ENCODE measurements around the gene TMUB1.

The TMUB1 gene

DNA sequence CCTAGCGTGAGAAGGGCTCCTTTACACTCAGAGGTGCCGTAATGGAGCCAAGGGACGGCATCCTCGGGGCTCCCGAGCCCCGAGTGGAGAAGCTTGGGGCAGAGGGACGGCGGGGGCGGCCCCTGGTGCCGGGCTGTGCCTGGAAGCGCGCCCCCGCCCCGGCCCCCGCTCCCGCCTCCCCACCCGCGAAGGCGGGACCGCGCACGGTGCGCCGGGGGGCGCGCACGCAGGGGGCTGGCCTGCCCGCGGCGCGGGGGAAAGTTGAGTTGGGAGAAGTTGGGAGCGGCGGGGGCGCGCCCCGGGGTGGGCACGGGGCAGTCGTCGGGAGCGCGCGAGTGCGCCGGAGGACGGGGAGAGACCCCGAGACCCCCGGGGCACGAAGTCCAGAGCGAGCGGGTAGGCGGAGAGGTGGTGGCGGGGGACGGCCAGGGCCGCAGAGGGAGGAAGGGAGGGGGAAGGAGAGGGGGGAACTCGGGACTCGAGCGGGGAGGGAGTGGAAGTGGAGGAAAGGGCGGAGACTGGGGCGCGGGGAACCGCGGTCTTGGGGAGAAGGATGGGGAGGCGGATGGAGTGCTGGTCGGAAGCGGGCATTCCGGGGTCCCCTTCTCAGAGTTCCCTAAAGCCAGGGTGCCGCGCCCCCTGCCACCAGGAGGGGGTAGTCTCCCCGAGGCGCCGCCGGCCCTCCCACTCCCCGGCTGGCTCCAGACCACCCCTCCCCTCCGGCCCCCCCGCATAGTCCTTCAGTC is 23.8 kb downstream of the TMUB1 start, which contains the start of gene SLC4A2:
SLC4A2 (plus strand) TSS at position 223 of the 746 bp plus-strand sequence. CDS start 2,399 bp downstream, outside the sequence.
- Histone ChIP-seq H4K91ac (ENCODE audit: low read depth, low read length, poor library complexity) (no peak within 1 kb of the TSS), H3K4me2 (ENCODE audit: insufficient read depth, low read length, poor library complexity, severe bottlenecking) (peak within 1 kb of the TSS; percentile 79), H3K79me1 (ENCODE audit: low read depth, low read length) (peaks cover 4% of the 10 kb centered on the region), H3K23ac (ENCODE audit: low read depth, low read length, poor library complexity) (peak within 1 kb of the TSS; percentile 70), H3K9ac (ENCODE audit: low read depth, low read length, poor library complexity) (peak within 1 kb of the TSS; percentile 87), H3K4me1 (ENCODE audit: control insufficient read depth in 2 of 2, insufficient read depth in 1 of 2, low read depth in 1 of 2, low read length in 2 of 2) (peaks cover 25 to 38% of the 10 kb centered on the region in 2 donors), H3K27me3 (ENCODE audit: control insufficient read depth in 3 of 3, insufficient read depth in 3 of 3, low read depth in 1 of 3, low read length in 3 of 3) (peaks cover 0 to 33% (median 0%) of the 10 kb centered on the region in 3 experiments), H3K27ac (replicated peaks; ENCODE audit: low read length) (no peak within 1 kb of the TSS), H3K4ac (ENCODE audit: low read length) (no peak within 1 kb of the TSS), H2AK5ac (ENCODE audit: low read depth, low read length) (peak within 1 kb of the TSS; percentile 85), H3K9me3 (replicated peaks in 1 of 2; ENCODE audit: control insufficient read depth in 2 of 2, insufficient read depth in 1 of 2, low read depth in 1 of 2, low read length in 2 of 2) (no peaks in the 10 kb centered on the region), H3K18ac (ENCODE audit: low read length) (peak within 1 kb of the TSS; percentile 97), H2BK12ac (ENCODE audit: low read length) (no peak within 1 kb of the TSS), H2BK120ac (ENCODE audit: low read depth, low read length) (peak within 1 kb of the TSS; percentile 58), H3K14ac (ENCODE audit: low read length) (peak within 1 kb of the TSS; percentile 4), H3K4me3 (ENCODE audit: low read length in 2 of 2) (peak within 1 kb of the TSS; percentile 61 to 88), H3K36me3 (replicated peaks in 1 of 2; ENCODE audit: control insufficient read depth in 2 of 2, insufficient read depth in 2 of 2, low read length in 2 of 2) (peaks cover 4 to 21% of the 10 kb centered on the region in 2 donors), H2BK5ac (ENCODE audit: low read length) (peak within 1 kb of the TSS; percentile 8), H4K8ac (ENCODE audit: low read depth, low read length) (no peak within 1 kb of the TSS), H2AFZ (ENCODE audit: low read length) (peak within 1 kb of the TSS; percentile 82), H2BK15ac (ENCODE audit: low read length) (peak within 1 kb of the TSS; percentile 94)
- peak; percentile 67 for DNase-seq (ENCODE audit: low spot score)
- no CpG with 5 or more reads among the region's 75 CpGs for WGBS, 2 donors (ENCODE audit: extremely low coverage in 2 of 2, insufficient read length in 2 of 2, insufficient replicate concordance in 1 of 2)

DNA sequence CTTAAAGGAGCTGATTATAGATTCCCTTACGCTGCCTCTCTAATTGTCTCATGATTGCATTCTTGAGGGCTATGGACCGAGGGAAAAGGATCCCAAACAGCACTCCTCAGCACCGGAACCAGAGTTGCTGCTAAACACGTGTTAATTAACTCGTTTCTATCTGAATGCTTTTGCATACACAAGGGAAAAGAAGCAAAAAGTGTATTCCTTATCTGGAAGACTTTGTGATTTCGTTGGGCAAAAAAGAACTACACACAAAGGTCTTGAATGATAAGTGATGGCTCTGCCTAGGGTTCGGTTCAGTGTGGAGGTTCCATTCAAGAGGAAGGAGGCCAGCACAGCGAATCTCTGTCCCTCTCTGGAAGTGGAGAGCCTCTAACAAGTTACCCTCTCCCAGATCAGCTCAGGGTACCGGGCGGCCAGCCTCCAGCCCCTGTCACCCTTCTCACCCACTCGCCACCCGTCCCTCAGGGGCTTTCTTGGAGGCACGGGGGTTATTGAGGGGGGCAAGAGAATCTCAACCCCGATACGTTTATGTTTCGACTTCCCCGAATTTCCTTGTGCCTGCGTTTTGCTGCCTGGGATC is 24.4 kb downstream of the TMUB1 start:
- Histone ChIP-seq H4K8ac (ENCODE audit: low read depth, low read length) (no peak overlapping the region), H3K4ac (ENCODE audit: low read length) (no peak overlapping the region), H2BK12ac (ENCODE audit: low read length) (no peak overlapping the region), H3K4me2 (ENCODE audit: insufficient read depth, low read length, poor library complexity, severe bottlenecking) (peak overlapping the region; percentile 79), H3K4me1 (ENCODE audit: control insufficient read depth in 2 of 2, insufficient read depth in 1 of 2, low read depth in 1 of 2, low read length in 2 of 2) (peaks cover 25 to 38% of the 10 kb centered on the region in 2 donors), H4K91ac (ENCODE audit: low read depth, low read length, poor library complexity) (no peak overlapping the region), H3K23ac (ENCODE audit: low read depth, low read length, poor library complexity) (peak overlapping the region; percentile 70), H3K79me1 (ENCODE audit: low read depth, low read length) (peaks cover 4% of the 10 kb centered on the region), H3K9ac (ENCODE audit: low read depth, low read length, poor library complexity) (peak overlapping the region; percentile 53), H3K18ac (ENCODE audit: low read length) (peak overlapping the region; percentile 97), H2AK5ac (ENCODE audit: low read depth, low read length) (peak overlapping the region; percentile 43), H3K36me3 (replicated peaks in 1 of 2; ENCODE audit: control insufficient read depth in 2 of 2, insufficient read depth in 2 of 2, low read length in 2 of 2) (peaks cover 1 to 18% of the 10 kb centered on the region in 2 donors), H3K14ac (ENCODE audit: low read length) (no peak overlapping the region), H2BK5ac (ENCODE audit: low read length) (peak overlapping the region; percentile 8), H3K9me3 (replicated peaks in 1 of 2; ENCODE audit: control insufficient read depth in 2 of 2, insufficient read depth in 1 of 2, low read depth in 1 of 2, low read length in 2 of 2) (no peaks in the 10 kb centered on the region), H3K4me3 (ENCODE audit: low read length in 2 of 2) (peak overlapping the region; percentile 61 to 76), H3K27ac (replicated peaks; ENCODE audit: low read length) (no peak overlapping the region), H2BK15ac (ENCODE audit: low read length) (peak overlapping the region; percentile 28), H3K27me3 (ENCODE audit: control insufficient read depth in 3 of 3, insufficient read depth in 3 of 3, low read depth in 1 of 3, low read length in 3 of 3) (peaks cover 0 to 33% (median 0%) of the 10 kb centered on the region in 3 experiments), H2BK120ac (ENCODE audit: low read depth, low read length) (no peak overlapping the region), H2AFZ (ENCODE audit: low read length) (peak overlapping the region; percentile 82)
- DNase-seq (ENCODE audit: low spot score) = no peak
- WGBS, 2 donors (ENCODE audit: extremely low coverage in 2 of 2, insufficient read length in 2 of 2, insufficient replicate concordance in 1 of 2) = no CpG with 5 or more reads among the region's 18 CpGs

DNA sequence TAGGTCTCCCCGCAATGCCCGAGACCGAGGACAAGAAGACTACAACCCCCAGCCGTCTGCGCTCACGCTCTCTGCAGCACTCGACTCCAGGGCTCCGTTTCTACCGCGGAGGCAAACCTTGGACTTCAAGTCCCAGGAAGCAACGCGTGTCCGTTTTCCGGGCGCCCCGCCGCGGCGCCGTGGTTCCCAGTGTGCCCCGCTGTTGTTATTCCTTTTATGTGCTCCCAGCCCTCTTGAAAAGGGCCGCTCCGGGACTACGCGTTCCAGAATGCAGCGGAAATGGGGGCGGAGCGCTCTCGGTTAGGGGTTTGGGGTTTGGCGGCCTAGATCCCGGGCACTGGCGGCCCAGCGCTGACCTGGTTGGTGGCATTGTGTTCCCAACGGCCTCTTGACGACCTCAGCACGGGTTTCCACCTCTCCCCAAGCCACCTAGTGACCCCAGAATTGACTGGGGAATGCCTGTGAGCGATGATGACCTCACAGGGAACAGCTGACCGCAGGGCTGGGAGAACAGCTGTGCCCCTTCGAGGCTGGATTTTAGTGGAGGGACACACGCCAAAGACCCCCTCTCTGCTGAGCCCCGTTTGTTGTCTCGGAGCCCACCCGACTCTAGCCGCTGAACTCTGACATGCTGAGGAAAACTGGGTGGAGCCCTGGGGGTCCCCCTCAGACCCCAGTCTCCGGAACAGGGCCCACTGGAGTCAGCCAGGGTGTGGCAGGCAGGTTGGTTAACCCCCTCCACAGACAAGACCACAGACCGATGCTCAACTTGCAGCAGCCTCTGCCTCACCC is 25.1 kb downstream of the TMUB1 start:
- Histone ChIP-seq H2BK12ac (ENCODE audit: low read length) (no peak overlapping the region), H3K4me3 (ENCODE audit: low read length in 2 of 2) (peak overlapping the region; percentile 61 to 71), H3K9ac (ENCODE audit: low read depth, low read length, poor library complexity) (peak overlapping the region; percentile 71), H3K4me2 (ENCODE audit: insufficient read depth, low read length, poor library complexity, severe bottlenecking) (peak overlapping the region; percentile 56), H3K23ac (ENCODE audit: low read depth, low read length, poor library complexity) (no peak overlapping the region), H3K18ac (ENCODE audit: low read length) (peak overlapping the region; percentile 66), H2AFZ (ENCODE audit: low read length) (peak overlapping the region; percentile 86), H2BK120ac (ENCODE audit: low read depth, low read length) (no peak overlapping the region), H3K36me3 (replicated peaks in 1 of 2; ENCODE audit: control insufficient read depth in 2 of 2, insufficient read depth in 2 of 2, low read length in 2 of 2) (peaks cover 0 to 13% of the 10 kb centered on the region in 2 donors), H3K27ac (replicated peaks; ENCODE audit: low read length) (peak overlapping the region; percentile 57), H3K14ac (ENCODE audit: low read length) (no peak overlapping the region), H3K9me3 (replicated peaks in 1 of 2; ENCODE audit: control insufficient read depth in 2 of 2, insufficient read depth in 1 of 2, low read depth in 1 of 2, low read length in 2 of 2) (no peaks in the 10 kb centered on the region), H3K4ac (ENCODE audit: low read length) (no peak overlapping the region), H4K91ac (ENCODE audit: low read depth, low read length, poor library complexity) (no peak overlapping the region), H4K8ac (ENCODE audit: low read depth, low read length) (no peak overlapping the region), H2BK15ac (ENCODE audit: low read length) (no peak overlapping the region), H3K79me1 (ENCODE audit: low read depth, low read length) (peaks cover 2% of the 10 kb centered on the region), H2AK5ac (ENCODE audit: low read depth, low read length) (no peak overlapping the region), H3K4me1 (ENCODE audit: control insufficient read depth in 2 of 2, insufficient read depth in 1 of 2, low read depth in 1 of 2, low read length in 2 of 2) (peaks cover 25 to 35% of the 10 kb centered on the region in 2 donors), H2BK5ac (ENCODE audit: low read length) (no peak overlapping the region), H3K27me3 (ENCODE audit: control insufficient read depth in 3 of 3, insufficient read depth in 3 of 3, low read depth in 1 of 3, low read length in 3 of 3) (peaks cover 0 to 30% (median 0%) of the 10 kb centered on the region in 3 experiments)
- WGBS, 2 donors (ENCODE audit: extremely low coverage in 2 of 2, insufficient read length in 2 of 2, insufficient replicate concordance in 1 of 2) = no CpG with 5 or more reads among the region's 46 CpGs
- peak; percentile 99 for DNase-seq (ENCODE audit: low spot score)

Measured in neuronal stem cell (in vitro differentiated cells).